ENCODE results near the gene CEBPA.

GRCh38 chr19:33300009-33300893 is 2.1 kb downstream of the CEBPA start:
- TF ChIP-seq POLR2AphosphoS5 (IDR thresholded peaks at IDR 0.05) (no peak), POLR2A (IDR thresholded peaks at IDR 0.05) (peak; percentile 37), CTCF (IDR thresholded peaks at IDR 0.05) (no peak)

Measured in prostate gland (tissue), 2 donors.